ENCODE measurements around the gene DLGAP5.
A peak's percentile ranks its signal among the peaks of the same experiment; 100 is the strongest.

The DLGAP5 gene

DNA sequence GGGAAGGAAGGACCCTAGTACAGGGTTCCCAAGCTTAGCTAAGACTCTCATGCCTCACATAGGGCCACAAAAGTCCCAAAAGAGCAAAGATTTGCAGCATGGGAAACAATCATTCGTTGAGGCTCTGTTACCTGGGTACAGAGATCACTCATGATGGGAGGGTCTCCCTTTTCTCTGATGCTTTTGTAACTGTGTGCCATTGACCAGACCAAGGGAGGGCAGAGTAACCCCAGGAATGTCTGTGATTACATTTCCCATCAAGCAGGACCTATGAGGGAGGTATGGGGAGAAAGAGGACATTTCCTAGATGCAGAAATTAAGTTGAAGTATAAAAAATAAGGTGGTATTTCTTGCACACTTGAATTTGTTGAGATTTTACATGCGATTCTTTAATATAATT lies 16.4 kb upstream of the DLGAP5 start:
- Histone ChIP-seq H3K4me1 (ENCODE audit: control insufficient read depth, low read depth, low read length) (no peaks in the 10 kb centered on the region), H3K56ac (ENCODE audit: low read length) (no peak overlapping the region), H3K4ac (ENCODE audit: low read depth, low read length) (no peak overlapping the region), H3K4me3 (ENCODE audit: low read length) (no peak overlapping the region), H4K8ac (ENCODE audit: low read depth, low read length) (no peak overlapping the region), H3K79me2 (ENCODE audit: control insufficient read depth, insufficient read depth, low read length) (no peaks in the 10 kb centered on the region), H3K9ac (ENCODE audit: low read length) (no peak overlapping the region), H2BK15ac (replicated peaks; ENCODE audit: low read depth) (no peak overlapping the region), H3K23ac (ENCODE audit: low read length) (no peak overlapping the region), H3K27ac (ENCODE audit: low read depth, low read length) (no peak overlapping the region), H4K5ac (ENCODE audit: low read length) (no peak overlapping the region), H2BK120ac (ENCODE audit: low read depth, low read length) (no peak overlapping the region), H3K36me3 (ENCODE audit: control insufficient read depth, insufficient read depth, low read length) (no peaks in the 10 kb centered on the region), H3K27me3 (ENCODE audit: insufficient read depth, low read length, poor library complexity) (no peaks in the 10 kb centered on the region), H3K18ac (ENCODE audit: low read length) (no peak overlapping the region), H2BK5ac (ENCODE audit: low read length) (no peak overlapping the region), H2AK5ac (ENCODE audit: low read length) (no peak overlapping the region), H3K4me2 (ENCODE audit: low read length) (no peak overlapping the region), H3K79me1 (ENCODE audit: low read length) (no peaks in the 10 kb centered on the region)
- WGBS (ENCODE audit: extremely low coverage, insufficient coverage, low lambda C conversion rate) = no CpG with 5 or more reads among the region's 2 CpGs
- DNase-seq = no peak

DNA sequence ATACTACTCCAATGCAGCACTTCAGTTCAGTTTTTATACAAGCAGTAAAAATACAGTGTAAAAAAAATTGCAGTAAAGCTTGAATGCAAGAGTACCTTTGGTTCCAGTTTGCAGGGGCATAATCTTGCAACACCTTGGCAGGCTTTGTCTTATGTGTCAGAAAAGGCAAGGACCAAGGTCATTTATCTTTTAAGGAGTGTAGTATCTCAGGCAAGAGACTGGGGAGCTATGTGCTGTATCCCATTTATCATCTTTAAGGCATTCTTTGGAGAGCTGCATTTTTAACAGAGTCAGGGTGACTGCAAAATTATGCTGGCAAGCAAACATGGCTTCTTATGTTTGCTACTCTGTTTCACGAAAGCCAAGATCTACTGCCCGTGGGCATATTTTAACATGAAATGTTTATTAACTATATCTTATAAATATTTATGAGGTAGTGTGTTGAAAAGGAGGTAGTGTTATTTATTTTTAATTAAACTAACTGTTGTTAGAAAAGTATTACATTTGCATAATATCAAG lies 14.8 kb upstream of the DLGAP5 start:
- no peak overlapping the region for H3K4me2 ChIP-seq (ENCODE audit: low read length)
- WGBS (ENCODE audit: extremely low coverage, insufficient coverage, low lambda C conversion rate) = no CpG with 5 or more reads among the region's 2 CpGs

DNA sequence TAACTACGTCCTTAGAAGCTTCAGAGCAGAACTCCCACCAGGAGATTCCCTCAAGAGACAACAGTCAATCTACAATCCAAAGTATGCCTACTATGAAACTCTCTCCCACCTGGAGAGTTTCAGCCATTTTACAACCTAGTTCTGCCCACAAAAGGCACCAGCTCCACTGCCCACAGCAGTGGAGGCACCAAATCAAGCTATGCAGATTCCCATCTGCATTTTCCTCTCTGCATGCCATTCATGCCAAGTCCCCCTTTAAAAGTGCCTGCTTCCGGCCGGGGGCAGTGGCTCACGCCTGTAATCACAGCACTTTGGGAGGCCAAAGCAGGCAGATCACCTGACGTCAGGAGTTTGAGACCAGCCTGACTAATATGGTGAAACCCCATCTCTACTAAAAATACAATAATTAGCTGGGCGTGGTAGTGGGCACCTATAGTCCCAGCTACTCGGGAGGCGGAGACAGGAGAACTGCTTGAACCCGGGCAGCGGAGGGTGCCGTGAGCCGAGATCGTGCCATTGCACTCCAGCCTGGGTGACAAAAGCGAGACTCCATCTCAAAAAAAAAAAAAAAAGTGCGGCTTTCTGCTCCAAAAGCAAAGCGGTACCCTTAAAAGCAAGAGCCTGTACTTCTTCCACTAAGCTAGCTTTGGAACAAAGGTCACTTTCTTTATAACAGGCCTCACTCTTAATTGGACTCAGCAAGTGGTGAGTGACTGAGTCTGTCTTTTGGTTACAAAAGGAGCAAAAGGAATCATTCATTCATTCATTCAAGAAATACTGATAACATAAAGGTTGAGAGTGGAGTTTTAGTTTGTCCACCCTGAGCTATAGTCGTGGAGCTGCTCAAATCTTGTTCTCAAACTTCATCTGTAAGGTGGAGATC lies 10.1 kb upstream of the DLGAP5 start:
- DNase-seq = peak; percentile 91
- no CpG with 5 or more reads among the region's 17 CpGs for WGBS (ENCODE audit: extremely low coverage, insufficient coverage, low lambda C conversion rate)

More for the DNA sequence above, 14.8 kb upstream of the DLGAP5 start:
- DNase-seq = no peak
- no peak overlapping the region for H3K18ac ChIP-seq (ENCODE audit: low read length)
- H3K4me3 ChIP-seq (ENCODE audit: low read length) = no peak overlapping the region
- no peaks in the 10 kb centered on the region for H3K36me3 ChIP-seq (ENCODE audit: control insufficient read depth, insufficient read depth, low read length)
- no peak overlapping the region for H2BK120ac ChIP-seq (ENCODE audit: low read depth, low read length)
- H3K79me2 ChIP-seq (ENCODE audit: control insufficient read depth, insufficient read depth, low read length) = no peaks in the 10 kb centered on the region
- H4K5ac ChIP-seq (ENCODE audit: low read length) = no peak overlapping the region
- no peak overlapping the region for H3K23ac ChIP-seq (ENCODE audit: low read length)
- no peaks in the 10 kb centered on the region for H3K27me3 ChIP-seq (ENCODE audit: insufficient read depth, low read length, poor library complexity)
- no peak overlapping the region for H4K8ac ChIP-seq (ENCODE audit: low read depth, low read length)
- H3K79me1 ChIP-seq (ENCODE audit: low read length) = no peaks in the 10 kb centered on the region
- no peak overlapping the region for H3K4ac ChIP-seq (ENCODE audit: low read depth, low read length)
- H3K56ac ChIP-seq (ENCODE audit: low read length) = no peak overlapping the region
- H2BK15ac ChIP-seq (replicated peaks; ENCODE audit: low read depth) = no peak overlapping the region
- no peak overlapping the region for H2AK5ac ChIP-seq (ENCODE audit: low read length)
- H3K4me1 ChIP-seq (ENCODE audit: control insufficient read depth, low read depth, low read length) = no peaks in the 10 kb centered on the region
- no peak overlapping the region for H3K27ac ChIP-seq (ENCODE audit: low read depth, low read length)
- H3K9ac ChIP-seq (ENCODE audit: low read length) = no peak overlapping the region
- H2BK5ac ChIP-seq (ENCODE audit: low read length) = no peak overlapping the region

DNA sequence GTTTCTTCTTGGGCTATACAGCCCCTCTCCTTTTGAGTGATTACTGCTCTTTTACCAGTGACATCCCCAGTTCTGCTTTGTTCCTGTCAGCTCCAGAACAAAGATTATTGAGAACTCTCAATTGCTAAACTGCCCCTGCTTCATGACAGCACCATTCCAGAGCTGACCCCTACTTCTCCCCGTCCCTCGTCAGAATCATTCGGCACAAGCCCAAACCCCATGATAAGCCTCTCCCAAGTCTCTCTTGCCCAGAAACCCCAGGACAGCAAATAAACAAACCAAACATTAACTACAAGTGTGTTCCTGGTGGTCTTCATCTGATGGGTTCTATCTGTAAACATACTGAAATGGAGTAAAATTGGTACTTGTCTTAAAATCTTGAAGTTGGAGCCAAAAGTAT lies 9.3 kb upstream of the DLGAP5 start:
- H3K56ac ChIP-seq (ENCODE audit: low read length) = peak overlapping the region; percentile 50
- no peak overlapping the region for H3K4me2 ChIP-seq (ENCODE audit: low read length)
- H3K79me1 ChIP-seq (ENCODE audit: low read length) = no peaks in the 10 kb centered on the region
- H2BK5ac ChIP-seq (ENCODE audit: low read length) = peak overlapping the region; percentile 27
- no peak overlapping the region for H3K23ac ChIP-seq (ENCODE audit: low read length)
- no peaks in the 10 kb centered on the region for H3K27me3 ChIP-seq (ENCODE audit: insufficient read depth, low read length, poor library complexity)
- H2BK15ac ChIP-seq (replicated peaks; ENCODE audit: low read depth) = peak overlapping the region; percentile 97
- no peak overlapping the region for H4K8ac ChIP-seq (ENCODE audit: low read depth, low read length)
- H3K36me3 ChIP-seq (ENCODE audit: control insufficient read depth, insufficient read depth, low read length) = no peaks in the 10 kb centered on the region
- H2BK120ac ChIP-seq (ENCODE audit: low read depth, low read length) = peak overlapping the region; percentile 82
- H4K5ac ChIP-seq (ENCODE audit: low read length) = no peak overlapping the region
- H3K4me1 ChIP-seq (ENCODE audit: control insufficient read depth, low read depth, low read length) = peaks cover 5% of the 10 kb centered on the region
- H3K79me2 ChIP-seq (ENCODE audit: control insufficient read depth, insufficient read depth, low read length) = no peaks in the 10 kb centered on the region
- no CpG with 5 or more reads among the region's 3 CpGs for WGBS (ENCODE audit: extremely low coverage, insufficient coverage, low lambda C conversion rate)
- no peak overlapping the region for H3K9ac ChIP-seq (ENCODE audit: low read length)
- H3K18ac ChIP-seq (ENCODE audit: low read length) = peak overlapping the region; percentile 68
- H3K4ac ChIP-seq (ENCODE audit: low read depth, low read length) = peak overlapping the region; percentile 70
- peak overlapping the region; percentile 40 for H3K27ac ChIP-seq (ENCODE audit: low read depth, low read length)
- H2AK5ac ChIP-seq (ENCODE audit: low read length) = no peak overlapping the region
- DNase-seq = peak; percentile 15
- no peak overlapping the region for H3K4me3 ChIP-seq (ENCODE audit: low read length)

More for the DNA sequence above, 10.1 kb upstream of the DLGAP5 start:
- H3K27ac ChIP-seq (ENCODE audit: low read depth, low read length) = peak overlapping the region; percentile 44
- no peaks in the 10 kb centered on the region for H3K79me1 ChIP-seq (ENCODE audit: low read length)
- no peak overlapping the region for H4K5ac ChIP-seq (ENCODE audit: low read length)
- no peaks in the 10 kb centered on the region for H3K36me3 ChIP-seq (ENCODE audit: control insufficient read depth, insufficient read depth, low read length)
- no peak overlapping the region for H3K9ac ChIP-seq (ENCODE audit: low read length)
- H2BK120ac ChIP-seq (ENCODE audit: low read depth, low read length) = no peak overlapping the region
- no peak overlapping the region for H2BK5ac ChIP-seq (ENCODE audit: low read length)
- no peak overlapping the region for H3K4me3 ChIP-seq (ENCODE audit: low read length)
- H3K79me2 ChIP-seq (ENCODE audit: control insufficient read depth, insufficient read depth, low read length) = no peaks in the 10 kb centered on the region
- peak overlapping the region; percentile 60 for H3K56ac ChIP-seq (ENCODE audit: low read length)
- H2BK15ac ChIP-seq (replicated peaks; ENCODE audit: low read depth) = no peak overlapping the region
- peaks cover 5% of the 10 kb centered on the region for H3K4me1 ChIP-seq (ENCODE audit: control insufficient read depth, low read depth, low read length)
- H4K8ac ChIP-seq (ENCODE audit: low read depth, low read length) = no peak overlapping the region
- H3K4me2 ChIP-seq (ENCODE audit: low read length) = no peak overlapping the region
- no peak overlapping the region for H2AK5ac ChIP-seq (ENCODE audit: low read length)
- no peaks in the 10 kb centered on the region for H3K27me3 ChIP-seq (ENCODE audit: insufficient read depth, low read length, poor library complexity)
- peak overlapping the region; percentile 8 for H3K4ac ChIP-seq (ENCODE audit: low read depth, low read length)
- H3K23ac ChIP-seq (ENCODE audit: low read length) = no peak overlapping the region
- no peak overlapping the region for H3K18ac ChIP-seq (ENCODE audit: low read length)

DNA sequence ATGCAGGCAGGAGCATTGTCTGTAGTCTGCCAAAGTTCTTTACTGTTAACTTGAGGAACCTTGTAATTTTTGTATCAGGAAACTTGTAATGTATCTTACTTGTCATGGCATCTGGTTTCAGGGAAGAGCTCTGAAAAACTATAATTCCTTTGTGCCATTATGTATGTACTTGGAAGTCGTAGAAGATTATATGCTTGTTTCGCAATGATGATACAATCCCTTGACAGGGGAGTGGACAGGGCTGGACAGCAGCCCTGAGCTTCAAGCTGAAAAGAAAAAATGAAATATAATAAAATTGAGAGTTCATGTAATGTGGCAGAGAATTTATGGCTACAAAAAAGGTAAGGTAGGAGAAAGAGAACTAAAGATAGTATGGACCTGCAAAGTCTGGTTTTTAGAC lies 7.4 kb upstream of the DLGAP5 start:
- no peak overlapping the region for H3K18ac ChIP-seq (ENCODE audit: low read length)
- no peak overlapping the region for H3K4ac ChIP-seq (ENCODE audit: low read depth, low read length)
- no peak overlapping the region for H2AK5ac ChIP-seq (ENCODE audit: low read length)
- H3K4me2 ChIP-seq (ENCODE audit: low read length) = no peak overlapping the region
- no peak overlapping the region for H3K4me3 ChIP-seq (ENCODE audit: low read length)
- H3K56ac ChIP-seq (ENCODE audit: low read length) = no peak overlapping the region
- no peak for DNase-seq
- H3K27ac ChIP-seq (ENCODE audit: low read depth, low read length) = no peak overlapping the region
- H3K9ac ChIP-seq (ENCODE audit: low read length) = no peak overlapping the region
- H3K27me3 ChIP-seq (ENCODE audit: insufficient read depth, low read length, poor library complexity) = no peaks in the 10 kb centered on the region
- no peaks in the 10 kb centered on the region for H3K79me1 ChIP-seq (ENCODE audit: low read length)
- H2BK5ac ChIP-seq (ENCODE audit: low read length) = no peak overlapping the region
- no peak overlapping the region for H2BK120ac ChIP-seq (ENCODE audit: low read depth, low read length)
- no CpG with 5 or more reads among the region's 2 CpGs for whole genome bisulfite sequencing (ENCODE audit: extremely low coverage, insufficient coverage, low lambda C conversion rate)
- no peak overlapping the region for H4K5ac ChIP-seq (ENCODE audit: low read length)
- H3K79me2 ChIP-seq (ENCODE audit: control insufficient read depth, insufficient read depth, low read length) = no peaks in the 10 kb centered on the region
- H4K8ac ChIP-seq (ENCODE audit: low read depth, low read length) = no peak overlapping the region
- no peaks in the 10 kb centered on the region for H3K36me3 ChIP-seq (ENCODE audit: control insufficient read depth, insufficient read depth, low read length)
- no peak overlapping the region for H3K23ac ChIP-seq (ENCODE audit: low read length)
- H3K4me1 ChIP-seq (ENCODE audit: control insufficient read depth, low read depth, low read length) = peaks cover 5% of the 10 kb centered on the region
- no peak overlapping the region for H2BK15ac ChIP-seq (replicated peaks; ENCODE audit: low read depth)

Measured in mesendoderm (in vitro differentiated cells).